Natural killer cell (primary cell): ENCODE results near the gene MRPL2. TPM values are rescaled to one million over a fixed set of nuclear protein-coding genes. Genes with fewer than 3 reads are reported as not detected.

Source experiments
- ATAC-seq, 3 donors: fragments of 150-1000 bp in 2 of 3; fragments of 200-7000 bp in 1 of 3; cut with Tn5 transposase; 1 replicate in 1 of 3; 2 replicates in 2 of 3; pipeline ENCODE4 v1.10.0; 2021; ENCODE audit warnings: mild to moderate bottlenecking in 2 of 3, moderate library complexity in 2 of 3
- DNase-seq, 2 donors: peaks; one replicate each; pipeline versions ENCODE4 v3.0.0 to v3.0.0-alpha.2; 2013 to 2021; ENCODE audit warnings: mixed read lengths in 1 of 2
- H3K27ac ChIP-seq: one replicate; pipeline ENCODE4 v1.5.1; 2013; ENCODE audit warnings: mild to moderate bottlenecking, low read length
- H3K27me3 ChIP-seq: one replicate; pipeline ENCODE4 v1.6.1; 2013; ENCODE audit warnings: low read length; ENCODE audit not compliant: control insufficient read depth, insufficient read depth
- H3K36me3 ChIP-seq: one replicate; pipeline ENCODE4 v1.6.1; 2013; ENCODE audit warnings: low read length; ENCODE audit not compliant: control insufficient read depth, insufficient read depth
- H3K4me1 ChIP-seq: one replicate; pipeline ENCODE4 v1.6.1; 2013; ENCODE audit warnings: low read length; ENCODE audit not compliant: control insufficient read depth, insufficient read depth
- H3K4me3 ChIP-seq: one replicate; pipeline ENCODE4 v1.5.1; 2013; ENCODE audit warnings: low read length
- H3K9me3 ChIP-seq: one replicate; pipeline ENCODE4 v1.6.1; 2013; ENCODE audit warnings: low read length; ENCODE audit not compliant: control insufficient read depth, insufficient read depth
- H3K27ac Mint-ChIP-seq, 2 donors: one replicate each; pipeline ENCODE4 v1.8.0; 2022; ENCODE audit warnings: mild to moderate bottlenecking in 2 of 2, mixed read lengths in 2 of 2, moderate library complexity in 1 of 2
- H3K27me3 Mint-ChIP-seq, 2 donors: one replicate each; pipeline ENCODE4 v1.8.0; 2022; ENCODE audit warnings: low read depth in 2 of 2, mixed read lengths in 2 of 2
- H3K36me3 Mint-ChIP-seq: one replicate; pipeline ENCODE4 v1.8.0; 2022; ENCODE audit warnings: mixed read lengths
- H3K4me1 Mint-ChIP-seq, 2 donors: one replicate each; pipeline ENCODE4 v1.8.0; 2022; ENCODE audit warnings: mixed read lengths in 2 of 2
- H3K4me3 Mint-ChIP-seq: one replicate; pipeline ENCODE4 v1.8.0; 2022; ENCODE audit warnings: mild to moderate bottlenecking, moderate library complexity, mixed read lengths
- H3K9me3 Mint-ChIP-seq, 2 donors: one replicate each; pipeline ENCODE4 v1.8.0; 2022; ENCODE audit warnings: mixed read lengths in 2 of 2
- CTCF ChIP-seq: fragments of 200-600 bp; IDR thresholded peaks from one replicate; pipeline ENCODE4 v1.8.0; 2022; ENCODE audit warnings: antibody characterized with exemption
- WGBS: methylation state at CpG from one replicate; pipeline ENCODE4 v1.1.7; 2013; ENCODE audit warnings: missing lambda C conversion rate; ENCODE audit not compliant: insufficient coverage; 5-methylcytosine and 5-hydroxymethylcytosine counted together
- intact Hi-C: fragments of 100-400 bp; cut with micrococcal nuclease; formaldehyde crosslinking; loops from one replicate; pipeline ENCODE4 v1.14.2; 2022
- total RNA-seq, 4 donors: library from RNA; stranded (reverse); fragments of 120-200 nt in 1 of 4; gene quantifications; one replicate each; pipeline versions ENCODE4 v1.2.3 to v1.2.4, GENCODE V29; 2013 to 2022

The MRPL2 gene
- total RNA-seq, 3 donors from 2014 or later (not counting 1 experiment from before 2014, with no cell fraction given): 33.4 to 38.4 (median 33.9) TPM

DNA sequence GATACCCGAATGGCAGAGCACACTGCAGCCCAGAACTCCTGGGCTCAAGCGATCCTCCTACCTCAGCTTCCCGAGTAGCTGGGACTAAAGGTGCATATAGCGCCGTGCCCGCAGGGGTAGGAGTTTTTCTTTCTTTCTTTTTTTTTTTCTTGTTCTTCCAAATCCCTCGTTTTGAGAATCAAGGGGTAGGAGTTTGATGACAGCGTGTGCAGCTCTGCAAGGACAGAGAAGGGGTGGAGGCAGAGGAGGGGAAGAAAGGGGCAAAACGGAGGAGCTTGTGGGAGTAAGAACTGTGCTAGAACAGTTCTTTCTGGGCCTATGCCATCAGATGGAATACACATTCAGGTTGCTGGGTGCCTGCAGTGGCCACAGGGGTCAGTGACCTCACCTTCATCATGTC, 22.5 kb downstream of the MRPL2 start:
- peaks cover 41% of the 10 kb centered on the region for H3K36me3 ChIP-seq

DNA sequence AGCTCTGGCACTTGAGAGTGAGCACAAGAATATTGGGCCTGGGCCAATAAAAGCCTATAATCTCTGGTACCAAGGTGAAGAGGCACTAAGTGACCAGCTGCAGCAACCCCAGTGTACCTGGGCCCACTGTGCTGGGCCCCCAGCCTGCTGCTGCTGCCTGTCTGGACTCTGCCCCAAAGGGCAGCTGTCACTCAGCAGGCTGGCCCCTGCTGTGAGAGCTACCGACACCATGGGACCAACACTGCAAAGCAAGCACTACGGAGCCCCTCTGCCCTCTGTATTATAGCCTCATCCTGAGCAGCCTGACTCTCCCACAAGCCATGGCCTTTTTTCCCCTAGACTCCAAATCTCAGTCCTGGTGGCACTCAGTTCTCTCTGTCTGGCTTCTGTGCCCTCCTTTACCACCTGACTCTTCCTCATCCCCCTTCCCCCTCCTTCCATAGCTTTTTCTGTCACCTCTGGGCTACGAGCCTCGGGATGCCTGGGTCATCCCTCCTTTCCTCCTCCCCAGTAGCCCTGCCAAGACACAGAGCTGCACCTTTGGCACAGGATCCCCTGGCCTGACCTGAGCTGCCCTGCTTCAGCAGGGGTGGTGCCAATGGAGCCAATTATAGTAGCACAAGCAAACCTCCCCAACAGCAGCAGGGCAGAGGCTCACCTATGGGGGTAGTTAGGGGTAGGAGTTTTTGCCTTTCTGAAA, 23.6 kb downstream of the MRPL2 start:
- H3K27me3 Mint-ChIP-seq: no peaks in the 10 kb centered on the region
- no peaks in the 10 kb centered on the region for H3K36me3 Mint-ChIP-seq

More for the DNA sequence above, 22.5 kb downstream of the MRPL2 start:
- no peak overlapping the region for H3K4me3 ChIP-seq
- H3K4me1 ChIP-seq: no peaks in the 10 kb centered on the region
- Mint-ChIP-seq H3K27me3 (no peaks in the 10 kb centered on the region), H3K4me3 (no peak overlapping the region), H3K4me1 (peaks cover 0 to 6% of the 10 kb centered on the region in 2 donors), H3K9me3 (no peaks in the 10 kb centered on the region), H3K27ac (no peak overlapping the region), H3K36me3 (no peaks in the 10 kb centered on the region)
- ATAC-seq (no peak), DNase-seq (no peak)
- 94% methylated on average over 8 of the region's 9 CpGs for WGBS
- no peaks in the 10 kb centered on the region for H3K9me3 ChIP-seq
- H3K27ac ChIP-seq: no peak overlapping the region
- intact Hi-C loops: no loop called here
- no peaks in the 10 kb centered on the region for H3K27me3 ChIP-seq
- TF ChIP-seq CTCF: no peak

DNA sequence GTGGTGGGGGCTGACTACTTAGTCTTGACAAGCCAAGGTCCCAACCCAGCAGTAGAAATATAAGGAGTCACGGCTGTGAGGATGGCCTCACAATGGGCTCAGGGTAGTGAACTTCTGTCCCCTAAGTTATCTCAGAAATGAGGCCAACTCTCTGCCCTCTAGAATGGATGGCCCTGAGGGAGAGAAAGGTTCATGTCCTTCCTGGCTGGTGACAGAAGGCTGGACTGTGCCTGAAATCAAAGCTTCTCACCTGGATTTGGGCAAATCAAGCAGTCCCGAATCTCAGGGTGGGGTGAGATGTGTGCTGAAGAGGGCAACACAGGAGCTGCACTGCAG, 25.1 kb downstream of the MRPL2 start:
- no peaks in the 10 kb centered on the region for H3K4me1 ChIP-seq
- intact Hi-C loops: no loop called here
- no peaks in the 10 kb centered on the region for H3K27me3 Mint-ChIP-seq
- H3K27ac ChIP-seq: no peak overlapping the region
- ATAC-seq (no peak), DNase-seq (no peak)
- no peaks in the 10 kb centered on the region for H3K36me3 Mint-ChIP-seq
- H3K4me1 Mint-ChIP-seq: peaks cover 0 to 6% of the 10 kb centered on the region in 2 donors
- no peak overlapping the region for H3K4me3 Mint-ChIP-seq
- peaks cover 40% of the 10 kb centered on the region for H3K36me3 ChIP-seq
- H3K9me3 Mint-ChIP-seq: no peaks in the 10 kb centered on the region
- no peaks in the 10 kb centered on the region for H3K27me3 ChIP-seq
- no peak for TF ChIP-seq CTCF
- H3K9me3 ChIP-seq: no peaks in the 10 kb centered on the region
- WGBS: 98% methylated on average over 2 of the region's 2 CpGs
- no peak overlapping the region for H3K4me3 ChIP-seq
- peak overlapping the region in 1 of 2 donors; percentile 6 for H3K27ac Mint-ChIP-seq

More for the DNA sequence above, 23.6 kb downstream of the MRPL2 start:
- DNase-seq (no peak), ATAC-seq (no peak)
- peak overlapping the region in 1 of 2 donors; percentile 4 for H3K27ac Mint-ChIP-seq
- Histone ChIP-seq H3K27ac (no peak overlapping the region), H3K27me3 (no peaks in the 10 kb centered on the region), H3K36me3 (peaks cover 36% of the 10 kb centered on the region), H3K9me3 (no peaks in the 10 kb centered on the region), H3K4me3 (no peak overlapping the region), H3K4me1 (no peaks in the 10 kb centered on the region)
- H3K4me1 Mint-ChIP-seq: peaks cover 0 to 6% of the 10 kb centered on the region in 2 donors
- H3K9me3 Mint-ChIP-seq: no peaks in the 10 kb centered on the region
- H3K4me3 Mint-ChIP-seq: no peak overlapping the region
- no peak for TF ChIP-seq CTCF
- intact Hi-C loops: no loop called here
- 93% methylated on average over 4 of the region's 4 CpGs for WGBS
